Parathyroid adenoma (tissue), 2 donors: Measurements from ENCODE around the gene ARL6IP6.
"Not testable (repeated sequence)": the region's sequence is repeated elsewhere in the genome, so short reads cannot be mapped to it uniquely, and the experiment has no call there.

Experiments used
- H2AFZ ChIP-seq: fragments of 300-600 bp; sonication (generic); one replicate; pipeline ENCODE4 v1.7.0; 2017; ENCODE audit warnings: antibody characterized with exemption, mild to moderate bottlenecking
- H3K27ac ChIP-seq: fragments of 300-600 bp; sonication (generic); one replicate; pipeline ENCODE4 v1.7.0; 2017
- H3K27me3 ChIP-seq: fragments of 300-600 bp; sonication (generic); one replicate; pipeline ENCODE4 v1.7.0; 2017; ENCODE audit warnings: low read length; ENCODE audit not compliant: control insufficient read depth, insufficient read depth
- H3K36me3 ChIP-seq: fragments of 300-600 bp; sonication (generic); one replicate; pipeline ENCODE4 v1.7.0; 2017; ENCODE audit warnings: low read length; ENCODE audit not compliant: control insufficient read depth, insufficient read depth
- H3K4me1 ChIP-seq: fragments of 300-600 bp; sonication (generic); one replicate; pipeline ENCODE4 v1.7.0; 2017; ENCODE audit warnings: control low read depth
- H3K4me2 ChIP-seq: fragments of 300-600 bp; sonication (generic); one replicate; pipeline ENCODE4 v1.7.0; 2017; ENCODE audit warnings: low read length
- H3K4me3 ChIP-seq: fragments of 300-600 bp; sonication (generic); one replicate; pipeline ENCODE4 v1.7.0; 2017; ENCODE audit warnings: low read depth, low read length
- H3K79me2 ChIP-seq: fragments of 300-600 bp; sonication (generic); one replicate; pipeline ENCODE4 v1.7.0; 2017; ENCODE audit warnings: control low read depth
- H3K9ac ChIP-seq: fragments of 300-600 bp; sonication (generic); one replicate; pipeline ENCODE4 v1.7.0; 2017; ENCODE audit warnings: mild to moderate bottlenecking
- H3K9me3 ChIP-seq: fragments of 300-600 bp; sonication (generic); one replicate; pipeline ENCODE4 v1.7.0; 2017; ENCODE audit warnings: low read length; ENCODE audit not compliant: control insufficient read depth
- TF ChIP-seq, protein P1 (sequence below): fragments of 300-600 bp; sonication (generic); IDR thresholded peaks from one replicate; pipeline ENCODE4 v1.7.0; 2017; ENCODE audit warnings: antibody characterized with exemption, mild to moderate bottlenecking
- donor health status: primary hyperparathyroidism.

Gene ARL6IP6

DNA sequence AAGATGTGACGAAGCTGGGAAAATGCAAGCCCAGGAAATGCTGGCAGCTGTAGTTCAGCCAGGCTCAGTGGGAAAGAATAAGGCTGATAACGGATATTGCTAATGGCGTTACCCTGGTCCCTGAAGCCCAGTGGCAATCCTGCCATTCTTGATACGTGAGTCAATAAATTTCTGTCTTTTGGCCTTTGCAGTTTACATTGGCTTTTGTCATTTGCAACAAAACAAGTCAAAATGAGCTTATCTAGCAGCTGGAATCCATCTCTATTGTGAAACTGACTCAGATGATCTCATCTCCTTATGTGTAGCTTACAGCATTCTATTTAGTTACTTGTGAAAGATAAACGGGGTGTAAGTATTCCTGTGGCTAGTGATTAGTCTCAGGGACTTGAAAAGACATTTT, 43.8 kb downstream of the ARL6IP6 start:
- Histone ChIP-seq H3K4me3 (no peak overlapping the region), H3K4me2 (no peak overlapping the region), H3K9me3 (no peaks in the 10 kb centered on the region), H3K9ac (no peak overlapping the region), H3K36me3 (no peaks in the 10 kb centered on the region), H3K27ac (no peak overlapping the region), H2AFZ (no peak overlapping the region), H3K79me2 (no peaks in the 10 kb centered on the region), H3K4me1 (no peaks in the 10 kb centered on the region), H3K27me3 (no peaks in the 10 kb centered on the region)
- TF ChIP-seq, protein P1, sequence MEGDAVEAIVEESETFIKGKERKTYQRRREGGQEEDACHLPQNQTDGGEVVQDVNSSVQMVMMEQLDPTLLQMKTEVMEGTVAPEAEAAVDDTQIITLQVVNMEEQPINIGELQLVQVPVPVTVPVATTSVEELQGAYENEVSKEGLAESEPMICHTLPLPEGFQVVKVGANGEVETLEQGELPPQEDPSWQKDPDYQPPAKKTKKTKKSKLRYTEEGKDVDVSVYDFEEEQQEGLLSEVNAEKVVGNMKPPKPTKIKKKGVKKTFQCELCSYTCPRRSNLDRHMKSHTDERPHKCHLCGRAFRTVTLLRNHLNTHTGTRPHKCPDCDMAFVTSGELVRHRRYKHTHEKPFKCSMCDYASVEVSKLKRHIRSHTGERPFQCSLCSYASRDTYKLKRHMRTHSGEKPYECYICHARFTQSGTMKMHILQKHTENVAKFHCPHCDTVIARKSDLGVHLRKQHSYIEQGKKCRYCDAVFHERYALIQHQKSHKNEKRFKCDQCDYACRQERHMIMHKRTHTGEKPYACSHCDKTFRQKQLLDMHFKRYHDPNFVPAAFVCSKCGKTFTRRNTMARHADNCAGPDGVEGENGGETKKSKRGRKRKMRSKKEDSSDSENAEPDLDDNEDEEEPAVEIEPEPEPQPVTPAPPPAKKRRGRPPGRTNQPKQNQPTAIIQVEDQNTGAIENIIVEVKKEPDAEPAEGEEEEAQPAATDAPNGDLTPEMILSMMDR: no peak

DNA sequence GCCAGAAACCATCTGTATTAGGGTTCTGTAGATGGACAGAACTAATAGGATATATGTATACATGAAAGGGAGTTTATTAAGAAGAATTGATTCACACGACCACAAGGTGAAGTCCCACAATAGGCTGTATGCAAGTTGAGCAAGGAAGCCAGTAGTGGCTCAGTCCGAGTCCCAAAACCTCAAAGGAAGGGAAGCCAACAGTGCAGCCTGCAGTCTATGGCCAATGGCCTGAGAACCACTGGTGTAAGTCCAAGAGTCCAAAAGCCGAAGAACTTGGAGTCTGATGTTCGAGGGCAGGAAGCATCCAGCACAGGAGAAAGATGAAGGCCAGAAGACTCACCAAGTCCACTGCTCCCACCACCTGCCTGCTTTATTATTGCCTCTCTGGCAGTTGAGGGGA, 44.8 kb downstream of the ARL6IP6 start:
- H3K9ac ChIP-seq, H3K36me3 ChIP-seq, H3K4me1 ChIP-seq, H3K4me2 ChIP-seq, H3K27ac ChIP-seq, H3K9me3 ChIP-seq, H3K27me3 ChIP-seq, H3K79me2 ChIP-seq, H3K4me3 ChIP-seq, H2AFZ ChIP-seq: not testable (repeated sequence)

DNA sequence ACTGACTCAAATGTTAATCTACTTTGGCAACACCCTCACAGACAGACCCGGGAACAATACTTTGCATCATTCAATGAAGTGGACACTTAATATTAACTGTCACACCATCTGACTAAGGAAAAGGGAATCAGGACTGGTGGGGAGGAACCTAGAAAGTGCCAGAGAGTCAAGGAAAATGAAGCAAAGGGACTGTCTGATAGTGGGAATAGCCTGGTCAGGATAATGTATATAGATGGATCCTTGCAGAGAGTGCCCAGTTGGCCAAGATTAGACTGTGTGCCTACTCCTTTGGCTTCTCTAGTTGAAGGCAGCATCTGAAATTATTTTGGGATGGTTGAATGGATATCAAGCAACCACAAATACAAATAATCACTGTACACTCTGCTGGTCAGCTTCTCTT, 45.2 kb downstream of the ARL6IP6 start:
- Histone ChIP-seq H3K4me2 (no peak overlapping the region), H3K27me3 (no peaks in the 10 kb centered on the region), H3K9ac (no peak overlapping the region), H3K27ac (no peak overlapping the region), H3K79me2 (no peaks in the 10 kb centered on the region), H3K4me1 (no peaks in the 10 kb centered on the region), H2AFZ (no peak overlapping the region), H3K9me3 (no peaks in the 10 kb centered on the region), H3K36me3 (no peaks in the 10 kb centered on the region), H3K4me3 (no peak overlapping the region)
- TF ChIP-seq, protein P1: no peak

DNA sequence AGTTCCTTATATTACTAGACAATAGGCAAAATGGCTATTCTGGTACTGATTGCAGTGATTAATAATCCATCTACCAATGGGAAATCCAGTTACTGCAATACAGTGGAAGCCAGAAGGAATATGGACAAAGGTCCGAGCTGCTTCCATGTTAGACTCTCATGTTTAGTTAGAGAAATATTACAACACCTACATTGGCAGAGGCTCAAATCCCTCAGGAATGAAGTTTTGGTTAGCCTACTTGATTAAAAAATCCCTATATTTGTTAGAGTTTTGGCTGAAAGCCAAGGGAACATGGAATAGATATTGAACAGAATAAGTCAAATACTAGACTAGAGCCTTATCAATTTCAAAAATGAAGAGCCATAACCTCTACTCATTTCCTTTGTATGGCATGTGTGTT, 48.5 kb downstream of the ARL6IP6 start:
- Histone ChIP-seq H3K79me2 (no peaks in the 10 kb centered on the region), H3K4me2 (no peak overlapping the region), H3K27ac (no peak overlapping the region), H3K4me1 (no peaks in the 10 kb centered on the region), H3K4me3 (no peak overlapping the region), H2AFZ (no peak overlapping the region), H3K27me3 (no peaks in the 10 kb centered on the region), H3K9ac (no peak overlapping the region), H3K9me3 (no peaks in the 10 kb centered on the region), H3K36me3 (no peaks in the 10 kb centered on the region)
- TF ChIP-seq, protein P1: no peak

DNA sequence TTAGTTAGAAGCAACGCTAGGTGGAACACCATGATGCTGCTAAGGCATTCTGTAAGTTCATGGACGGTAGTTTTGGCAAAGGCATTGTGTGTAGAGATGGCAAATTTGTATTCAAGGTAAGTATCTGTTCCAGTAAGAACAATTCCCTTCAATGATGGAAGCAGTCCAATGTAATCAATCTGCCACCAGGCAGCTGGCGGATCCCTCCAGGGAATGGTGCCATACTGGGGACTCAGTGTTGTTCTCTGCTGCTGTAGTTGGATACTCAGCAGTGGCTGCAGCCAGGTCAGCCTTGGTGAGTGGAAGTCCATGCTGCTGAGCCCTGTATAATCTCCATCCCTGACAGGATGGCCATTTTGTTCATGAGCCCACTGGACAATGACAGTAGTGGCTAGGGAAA, 62.8 kb downstream of the ARL6IP6 start:
- Histone ChIP-seq H2AFZ (no peak overlapping the region), H3K27me3 (no peaks in the 10 kb centered on the region), H3K27ac (no peak overlapping the region), H3K4me3 (no peak overlapping the region), H3K4me1 (no peaks in the 10 kb centered on the region), H3K9ac (no peak overlapping the region), H3K4me2 (no peak overlapping the region), H3K9me3 (no peaks in the 10 kb centered on the region), H3K36me3 (no peaks in the 10 kb centered on the region), H3K79me2 (no peaks in the 10 kb centered on the region)
- TF ChIP-seq, protein P1: no peak
